Neural crest cell (in vitro differentiated cells): ENCODE measurements around the gene MFSD2A. TPM values are rescaled to one million over a fixed set of nuclear protein-coding genes. Genes with fewer than 3 reads are reported as not detected.
A peak's percentile ranks its signal among the peaks of the same experiment; 100 is the strongest.
"Not testable (repeated sequence)": the region's sequence is repeated elsewhere in the genome, so short reads cannot be mapped to it uniquely, and the experiment has no call there.

Source experiments
- DNase-seq: peaks from one replicate; pipeline ENCODE4 v3.0.0; 2021; ENCODE audit warnings: low read depth, mixed read lengths, low spot score
- H3K27ac Mint-ChIP-seq: one replicate; pipeline ENCODE4 v1.8.0; 2021; ENCODE audit warnings: mild to moderate bottlenecking, mixed read lengths; ENCODE audit not compliant: unreplicated experiment
- H3K27me3 Mint-ChIP-seq: 2 replicates; pipeline ENCODE4 v1.8.0; 2021; ENCODE audit warnings: low read depth, mild to moderate bottlenecking, mixed read lengths
- H3K36me3 Mint-ChIP-seq: 2 replicates; pipeline ENCODE4 v1.8.0; 2021; ENCODE audit warnings: low read depth, mild to moderate bottlenecking, mixed read lengths
- H3K4me1 Mint-ChIP-seq: 2 replicates; pipeline ENCODE4 v1.8.0; 2021; ENCODE audit warnings: mixed read lengths
- H3K4me3 Mint-ChIP-seq: one replicate; pipeline ENCODE4 v1.8.0; 2021; ENCODE audit warnings: mild to moderate bottlenecking, mixed read lengths
- H3K9me3 Mint-ChIP-seq: 2 replicates; pipeline ENCODE4 v1.8.0; 2021; ENCODE audit warnings: mixed read lengths
- CTCF ChIP-seq: fragments of 200-600 bp; sonication (generic); conservative IDR thresholded peaks from 2 replicates; pipeline ENCODE4 v1.5.0; 2021; ENCODE audit warnings: antibody characterized with exemption, mild to moderate bottlenecking
- total RNA-seq: library from RNA; stranded (reverse); gene quantifications from 2 replicates; pipeline ENCODE4 v1.2.1, GENCODE V29; 2021

The MFSD2A gene
- total RNA-seq, 1 donor from 2014 or later = 20.9 TPM

DNA sequence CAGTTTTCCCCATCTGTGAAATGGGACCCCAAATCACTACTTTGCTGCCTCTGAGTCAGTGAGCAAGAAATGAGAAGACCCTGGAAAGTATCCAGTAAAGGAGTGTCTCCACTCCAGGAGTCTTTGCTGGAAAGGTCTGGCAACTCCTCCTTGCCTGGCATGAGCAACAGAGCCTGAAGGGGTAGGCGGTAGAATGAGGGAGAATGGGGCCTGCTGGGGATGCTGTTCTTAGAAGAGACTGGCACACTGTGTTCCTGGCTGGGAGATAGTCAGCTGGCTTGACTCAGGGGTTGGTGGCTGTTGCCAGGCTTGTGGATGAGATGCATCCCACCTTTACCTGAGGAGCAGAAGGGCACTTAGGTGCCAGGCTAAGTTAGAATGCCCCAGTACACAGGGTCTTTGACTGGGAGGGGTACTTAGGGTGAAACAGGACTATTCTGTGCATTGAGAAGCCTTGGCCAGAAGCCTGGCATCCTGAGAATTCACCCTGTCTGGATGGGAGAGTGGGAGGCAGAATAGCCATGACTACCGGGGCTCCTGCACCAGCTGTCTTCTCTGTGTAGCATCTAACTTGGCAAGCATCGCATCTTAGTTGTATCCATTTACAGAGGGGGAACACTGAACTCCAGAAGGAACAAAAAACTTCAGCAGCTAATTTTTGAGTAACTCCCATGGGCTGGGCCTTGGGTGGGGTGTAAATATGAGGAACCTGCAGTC, 2.5 kb downstream of the MFSD2A start:
- Mint-ChIP-seq H3K27ac (no peak overlapping the region), H3K36me3 (peaks cover 3% of the 10 kb centered on the region), H3K9me3 (no peaks in the 10 kb centered on the region), H3K4me1 (peaks cover 29% of the 10 kb centered on the region), H3K27me3 (peaks cover 4% of the 10 kb centered on the region), H3K4me3 (peak overlapping the region; percentile 73)
- TF ChIP-seq CTCF = no peak
- DNase-seq = no peak

DNA sequence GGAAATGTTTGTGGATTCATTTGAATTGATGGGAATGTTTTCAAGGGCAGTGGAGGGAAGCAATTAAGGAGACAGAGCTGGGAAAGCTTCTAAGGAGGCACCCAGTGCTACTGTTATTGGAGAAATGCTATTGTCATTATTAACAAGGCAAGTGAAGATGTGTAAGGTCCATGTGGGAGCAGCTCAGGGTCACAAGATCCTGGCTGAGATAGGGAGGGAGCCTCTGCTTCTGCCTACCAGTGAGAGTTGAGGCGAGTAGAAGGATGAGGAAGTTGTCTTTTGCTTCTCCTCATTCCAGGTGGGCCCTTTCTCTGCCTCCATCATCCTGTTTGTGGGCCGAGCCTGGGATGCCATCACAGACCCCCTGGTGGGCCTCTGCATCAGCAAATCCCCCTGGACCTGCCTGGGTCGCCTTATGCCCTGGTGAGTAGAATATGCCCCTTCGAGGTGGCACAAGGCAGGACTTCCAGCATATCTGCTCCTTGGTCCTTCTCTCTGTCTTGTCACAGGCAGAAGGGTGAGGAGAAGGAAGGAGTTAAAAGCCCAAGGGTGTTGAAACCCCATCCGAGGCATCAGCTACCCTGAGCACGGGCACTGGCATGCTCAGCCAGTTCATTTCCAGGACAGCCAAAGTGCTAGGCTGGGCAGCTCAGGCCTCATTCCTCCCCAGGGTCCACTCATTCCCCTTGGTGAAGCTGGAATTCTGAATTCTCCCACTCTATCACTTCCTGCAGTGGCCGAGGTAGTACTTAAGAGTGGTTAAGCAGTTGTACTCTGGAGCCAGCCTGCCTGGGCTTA, 3.7 kb downstream of the MFSD2A start:
- peak overlapping the region; percentile 73 for H3K4me3 Mint-ChIP-seq
- peaks cover 20% of the 10 kb centered on the region for H3K4me1 Mint-ChIP-seq
- H3K36me3 Mint-ChIP-seq = peaks cover 3% of the 10 kb centered on the region
- TF ChIP-seq CTCF = no peak
- H3K27ac Mint-ChIP-seq = no peak overlapping the region
- DNase-seq = no peak
- peaks cover 4% of the 10 kb centered on the region for H3K27me3 Mint-ChIP-seq
- H3K9me3 Mint-ChIP-seq = no peaks in the 10 kb centered on the region

DNA sequence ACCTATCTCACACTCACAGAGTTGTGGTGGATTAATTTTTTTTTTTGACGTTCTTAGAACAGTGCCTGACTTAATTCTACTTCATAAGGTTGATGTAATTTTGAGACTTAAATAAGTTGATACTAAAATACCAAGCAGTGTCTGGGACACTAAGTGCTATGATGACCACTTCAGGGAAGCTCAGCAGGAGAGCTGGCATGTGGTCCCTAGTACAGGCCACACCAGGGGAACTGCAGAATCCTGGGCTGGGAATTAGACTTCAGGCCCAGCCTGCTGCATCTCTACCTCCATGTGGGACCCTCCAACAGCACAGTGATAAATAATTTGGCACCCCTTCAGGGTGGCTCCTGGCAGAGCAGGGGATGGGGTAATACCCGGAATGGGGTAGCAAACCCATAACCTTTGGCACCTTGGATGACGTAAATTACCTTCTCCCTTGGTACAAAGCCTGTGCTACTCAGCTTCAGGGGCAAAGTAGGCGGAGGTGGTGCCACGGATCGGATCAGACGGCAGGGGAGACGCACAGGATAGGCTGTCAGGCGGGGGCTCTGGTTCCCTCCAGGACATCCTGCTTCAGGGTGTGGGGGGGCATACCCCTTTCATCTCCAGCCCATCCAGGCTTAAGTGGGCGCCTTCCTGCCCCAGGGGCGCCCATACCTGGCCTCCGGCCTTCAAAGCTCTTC, 4.8 kb downstream of the MFSD2A start:
- Mint-ChIP-seq H3K9me3 (no peaks in the 10 kb centered on the region), H3K4me1 (peaks cover 14% of the 10 kb centered on the region), H3K4me3 (peak overlapping the region; percentile 23), H3K27ac (no peak overlapping the region), H3K36me3 (peaks cover 3% of the 10 kb centered on the region), H3K27me3 (no peaks in the 10 kb centered on the region)
- DNase-seq = no peak
- TF ChIP-seq CTCF = no peak

- H3K27me3 Mint-ChIP-seq = no peaks in the 10 kb centered on the region
- DNase-seq = no peak
- H3K9me3 Mint-ChIP-seq = no peaks in the 10 kb centered on the region
- no peak overlapping the region for H3K27ac Mint-ChIP-seq
- H3K4me3 Mint-ChIP-seq = no peak overlapping the region
- peaks cover 3% of the 10 kb centered on the region for H3K36me3 Mint-ChIP-seq
- TF ChIP-seq CTCF = no peak
- peaks cover 9% of the 10 kb centered on the region for H3K4me1 Mint-ChIP-seq
These were observed 5.5 kb downstream of the MFSD2A start for GRCh38 chr1:39960431-39960958.

DNA sequence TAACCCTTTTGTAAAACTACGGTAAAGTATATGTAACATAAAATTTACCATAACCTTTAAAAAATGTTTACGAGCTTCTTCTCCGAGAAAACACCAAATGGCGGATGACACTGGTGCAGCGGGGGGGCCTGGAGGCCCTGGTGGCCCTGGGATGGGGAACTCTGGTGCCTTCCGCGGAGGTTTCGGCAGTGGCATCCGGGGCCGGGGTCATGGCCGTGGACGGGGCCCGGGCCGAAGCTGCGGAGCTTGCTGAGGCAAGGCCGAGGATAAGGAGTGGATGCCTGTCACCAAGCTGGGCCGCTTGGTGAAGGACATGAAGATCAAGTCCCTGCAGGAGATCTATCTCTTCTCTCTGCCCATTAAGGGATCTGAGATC, 7.5 kb downstream of the MFSD2A start:
- no peak for TF ChIP-seq CTCF
- H3K27me3 Mint-ChIP-seq = no peaks in the 10 kb centered on the region
- H3K36me3 Mint-ChIP-seq = peaks cover 9% of the 10 kb centered on the region
- H3K27ac Mint-ChIP-seq = peak overlapping the region; percentile 65
- no peaks in the 10 kb centered on the region for H3K9me3 Mint-ChIP-seq
- H3K4me1 Mint-ChIP-seq = no peaks in the 10 kb centered on the region
- no peak for DNase-seq
- H3K4me3 Mint-ChIP-seq = peak overlapping the region; percentile 2

- H3K27me3 Mint-ChIP-seq, H3K36me3 Mint-ChIP-seq, DNase-seq, H3K27ac Mint-ChIP-seq, H3K9me3 Mint-ChIP-seq, H3K4me3 Mint-ChIP-seq, H3K4me1 Mint-ChIP-seq: not testable (repeated sequence)
These were observed 8.0 kb downstream of the MFSD2A start for GRCh38 chr1:39962964-39963363.
